GM04503 (cell line): ENCODE results near the gene EDN2.

ENCODE experiments used
- DNase-seq: peaks from one replicate; pipeline ENCODE4 v3.0.0-alpha.2; 2012; ENCODE audit warnings: low read depth

The EDN2 gene

GRCh38 chr1:41464885-41465284 is 19.6 kb downstream of the EDN2 start:
- no peak for DNase-seq

- no peak for DNase-seq
Observed at GRCh38 chr1:41463516-41463915, 21.0 kb downstream of the EDN2 start.

GRCh38 chr1:41462680-41463004 is 21.8 kb downstream of the EDN2 start:
- DNase-seq = no peak

- no peak for DNase-seq
Observed at GRCh38 chr1:41461790-41462679, 22.4 kb downstream of the EDN2 start.

- DNase-seq = no peak
Observed at GRCh38 chr1:41456847-41457540, 27.5 kb downstream of the EDN2 start.

- no peak for DNase-seq
Observed at GRCh38 chr1:41455479-41456332, 28.8 kb downstream of the EDN2 start.

- DNase-seq = no peak
Observed at GRCh38 chr1:41454406-41454805, 30.1 kb downstream of the EDN2 start.

- no peak for DNase-seq
Observed at GRCh38 chr1:41452704-41453290, 31.7 kb downstream of the EDN2 start.

GRCh38 chr1:41450747-41451285 is 33.7 kb downstream of the EDN2 start:
- no peak for DNase-seq

- no peak for DNase-seq
Observed at GRCh38 chr1:41449326-41449921, 35.1 kb downstream of the EDN2 start.

GRCh38 chr1:41448821-41449220 is 35.7 kb downstream of the EDN2 start:
- DNase-seq = no peak

- no peak for DNase-seq
Observed at GRCh38 chr1:41447995-41448770, 36.3 kb downstream of the EDN2 start.

- DNase-seq = no peak
Observed at GRCh38 chr1:41446851-41447610, 37.5 kb downstream of the EDN2 start.

GRCh38 chr1:41444785-41445184 is 39.7 kb downstream of the EDN2 start:
- DNase-seq = no peak

- no peak for DNase-seq
Observed at GRCh38 chr1:41444246-41444645, 40.2 kb downstream of the EDN2 start.

GRCh38 chr1:41442697-41443251 is 41.7 kb downstream of the EDN2 start:
- DNase-seq = no peak

GRCh38 chr1:41440321-41441085 is 44.0 kb downstream of the EDN2 start:
- no peak for DNase-seq

- no peak for DNase-seq
Observed at GRCh38 chr1:41439234-41439633, 45.2 kb downstream of the EDN2 start.

- DNase-seq = no peak
Observed at GRCh38 chr1:41438711-41439110, 45.8 kb downstream of the EDN2 start.
